ENCODE data around the gene XPNPEP3. TPM values are rescaled to one million over a fixed set of nuclear protein-coding genes. Genes with fewer than 3 reads are reported as not detected.

XPNPEP3 gene
- total RNA-seq, 2 donors from 2014 or later, result 27.6 to 32.7 TPM

GRCh38 chr22:40898850-40899357 is 42.0 kb downstream of the XPNPEP3 start:
- no peak for DNase-seq
- Histone ChIP-seq H3K9ac (ENCODE audit: extremely low read depth, low read length, poor library complexity, severe bottlenecking) (no peak overlapping the region), H3K4me3 (ENCODE audit: low read length) (no peak overlapping the region), H3K27me3 (ENCODE audit: control insufficient read depth, insufficient read depth, low read length, poor library complexity, severe bottlenecking) (no peaks in the 10 kb centered on the region), H3K36me3 (ENCODE audit: control insufficient read depth, insufficient read depth, low read length) (peaks cover 9% of the 10 kb centered on the region), H3K4me1 (ENCODE audit: control insufficient read depth, insufficient read depth, low read length) (no peaks in the 10 kb centered on the region), H3K27ac (ENCODE audit: low read depth, low read length) (no peak overlapping the region), H3K9me3 (ENCODE audit: control insufficient read depth, low read length) (no peaks in the 10 kb centered on the region)
- 89 to 93% methylated on average over 3 of the region's 3 CpGs for WGBS, 2 experiments (ENCODE audit: insufficient coverage in 1 of 2, insufficient read length in 1 of 2)
- Mint-ChIP-seq H3K27me3 (ENCODE audit: insufficient read depth) (no peaks in the 10 kb centered on the region), H3K4me3 (no peak overlapping the region), H3K27ac (no peak overlapping the region), H3K9me3 (no peaks in the 10 kb centered on the region), H3K4me1 (no peaks in the 10 kb centered on the region), H3K36me3 (ENCODE audit: low read depth) (peaks cover 18% of the 10 kb centered on the region)
- TF ChIP-seq CTCF (conservative IDR thresholded peaks at IDR 0.05), result peak; percentile 75

DNA sequence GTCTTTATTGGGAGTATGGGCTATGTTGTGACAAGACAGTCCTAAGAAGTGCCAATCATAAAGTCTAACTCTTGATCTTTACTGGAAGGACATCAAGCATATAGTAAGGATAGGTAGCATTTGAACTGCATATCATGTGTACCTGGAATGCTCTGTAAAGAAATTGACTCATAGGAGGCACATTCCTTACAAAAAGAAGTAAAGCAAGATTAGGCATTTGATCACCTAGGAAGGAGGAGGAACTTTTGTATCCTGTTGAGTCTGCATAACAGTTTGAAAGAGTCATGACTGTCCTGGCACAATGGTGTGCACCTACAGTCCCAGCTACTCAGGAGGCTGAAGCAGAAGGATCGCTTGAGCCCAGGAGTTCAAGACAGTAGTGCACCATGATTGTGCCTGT is 47.2 kb downstream of the XPNPEP3 start:
- Mint-ChIP-seq H3K27me3 (ENCODE audit: insufficient read depth) (no peaks in the 10 kb centered on the region), H3K27ac (no peak overlapping the region), H3K4me1 (no peaks in the 10 kb centered on the region), H3K36me3 (ENCODE audit: low read depth) (peaks cover 37% of the 10 kb centered on the region), H3K4me3 (no peak overlapping the region), H3K9me3 (no peaks in the 10 kb centered on the region)
- no peak overlapping the region for H3K27ac ChIP-seq (ENCODE audit: low read depth, low read length)
- H3K9ac ChIP-seq (ENCODE audit: extremely low read depth, low read length, poor library complexity, severe bottlenecking), result no peak overlapping the region
- H3K36me3 ChIP-seq (ENCODE audit: control insufficient read depth, insufficient read depth, low read length), result peaks cover 32% of the 10 kb centered on the region
- TF ChIP-seq CTCF (conservative IDR thresholded peaks at IDR 0.05), result no peak
- DNase-seq, result no peak
- no peak overlapping the region for H3K4me3 ChIP-seq (ENCODE audit: low read length)
- no peaks in the 10 kb centered on the region for H3K4me1 ChIP-seq (ENCODE audit: control insufficient read depth, insufficient read depth, low read length)
- 91 to 100% methylated on average over 1 of the region's 1 CpG for WGBS, 2 experiments (ENCODE audit: insufficient coverage in 1 of 2, insufficient read length in 1 of 2)
- H3K9me3 ChIP-seq (ENCODE audit: control insufficient read depth, low read length), result no peaks in the 10 kb centered on the region
- H3K27me3 ChIP-seq (ENCODE audit: control insufficient read depth, insufficient read depth, low read length, poor library complexity, severe bottlenecking), result no peaks in the 10 kb centered on the region

DNA sequence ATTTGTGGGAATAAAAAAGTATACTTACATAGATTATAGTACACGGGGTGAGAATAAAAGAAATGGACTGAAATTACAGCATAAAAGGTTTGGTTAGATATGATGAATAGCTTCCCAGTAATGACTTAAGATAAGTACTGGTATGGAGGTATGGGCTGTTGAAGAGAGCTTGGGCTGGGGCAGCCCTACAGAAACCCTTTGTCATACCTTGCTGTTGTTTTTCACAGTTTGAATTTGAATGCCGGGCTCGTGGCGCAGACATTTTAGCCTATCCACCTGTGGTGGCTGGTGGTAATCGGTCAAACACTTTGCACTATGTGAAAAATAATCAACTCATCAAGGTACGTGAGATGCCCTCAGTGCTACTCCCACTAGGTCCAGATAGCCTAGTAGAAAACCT is 51.9 kb downstream of the XPNPEP3 start:
- Mint-ChIP-seq H3K27me3 (ENCODE audit: insufficient read depth) (no peaks in the 10 kb centered on the region), H3K36me3 (ENCODE audit: low read depth) (peaks cover 55% of the 10 kb centered on the region), H3K4me1 (no peaks in the 10 kb centered on the region), H3K4me3 (no peak overlapping the region), H3K27ac (no peak overlapping the region), H3K9me3 (no peaks in the 10 kb centered on the region)
- Histone ChIP-seq H3K27ac (ENCODE audit: low read depth, low read length) (no peak overlapping the region), H3K4me3 (ENCODE audit: low read length) (no peak overlapping the region), H3K9me3 (ENCODE audit: control insufficient read depth, low read length) (no peaks in the 10 kb centered on the region), H3K27me3 (ENCODE audit: control insufficient read depth, insufficient read depth, low read length, poor library complexity, severe bottlenecking) (no peaks in the 10 kb centered on the region), H3K36me3 (ENCODE audit: control insufficient read depth, insufficient read depth, low read length) (peaks cover 55% of the 10 kb centered on the region), H3K4me1 (ENCODE audit: control insufficient read depth, insufficient read depth, low read length) (no peaks in the 10 kb centered on the region), H3K9ac (ENCODE audit: extremely low read depth, low read length, poor library complexity, severe bottlenecking) (no peak overlapping the region)
- TF ChIP-seq CTCF (conservative IDR thresholded peaks at IDR 0.05), result no peak
- DNase-seq, result no peak
- 88 to 96% methylated on average over 4 to 6 of the region's 6 CpGs for WGBS, 2 experiments (ENCODE audit: insufficient coverage in 1 of 2, insufficient read length in 1 of 2)
